K562 (cell line): Measurements from ENCODE around the gene TDRKH. TPM values are rescaled to one million over a fixed set of nuclear protein-coding genes. Genes with fewer than 3 reads are reported as not detected.
"Not testable (repeated sequence)": the region's sequence is repeated elsewhere in the genome, so short reads cannot be mapped to it uniquely, and the experiment has no call there.

Experiments
- ATAC-seq: fragments of 200-7000 bp; cut with Tn5 transposase; 3 replicates; pipeline ENCODE4 v1.9.1; 2020; ENCODE audit warnings: moderate library complexity
- BruUV-seq: library from RNA; stranded (reverse); fragments of 400-500 nt; replicated peaks from 2 replicates; lab custom pipeline; 2021; lab: Mats Ljungman, UMichigan
- CTCF ChIA-PET: fragments of 300-600 bp; formaldehyde crosslinking; extraction: SDS; loops from one replicate; lab custom pipeline; 2021; ENCODE audit warnings: low intra/inter-chr PET ratio; lab: Yijun Ruan, JAX
- POLR2A ChIA-PET: fragments of 300-600, 350-650 bp; sonication (Branson Sonifier 250); formaldehyde crosslinking; extraction: SDS; loops from one replicate; lab custom pipeline; 2021; ENCODE audit warnings: antibody characterized with exemption, inconsistent platforms; lab: Yijun Ruan, JAX
- DNase-seq, 4 experiments: peaks; one replicate each; pipeline versions ENCODE4 v3.0.0 to v3.0.0-alpha.2; 2011 to 2018; ENCODE audit warnings: low spot score in 3 of 4, mixed read lengths in 3 of 4; ENCODE audit errors: extremely low read depth in 1 of 4
- FAIRE-seq: peaks from 2 replicates; lab custom pipeline; 2011; peaks lifted over from hg19 to GRCh38; lab: Jason Lieb, UNC
- H2AFZ ChIP-seq: 2 replicates; pipeline ENCODE4 v1.6.0; 2011; ENCODE audit warnings: low read depth, low read length, control low read depth, inconsistent platforms
- H3K27ac ChIP-seq: fragments of 200-600 bp; 3 replicates; pipeline ENCODE4 v1.8.0; 2011; ENCODE audit warnings: low read depth, mild to moderate bottlenecking, control low read depth, inconsistent platforms, low read length, moderate library complexity, mixed read lengths; ENCODE audit errors: extremely low read depth
- H3K27me3 ChIP-seq, 2 experiments: fragments of 300-600 bp in 1 of 2; 2 replicates in 1 of 2; 3 replicates in 1 of 2; pipeline versions ENCODE4 v1.6.0 to v1.8.0; 2011; ENCODE audit warnings: inconsistent platforms in 2 of 2, low read length in 2 of 2, mild to moderate bottlenecking in 1 of 2, mixed read lengths in 1 of 2, moderate library complexity in 1 of 2; ENCODE audit not compliant: control insufficient read depth in 2 of 2, insufficient read depth in 2 of 2
- H3K36me3 ChIP-seq: fragments of 300-600 bp; 3 replicates; pipeline ENCODE4 v1.8.0; 2011; ENCODE audit warnings: mild to moderate bottlenecking, low read length, inconsistent platforms; ENCODE audit not compliant: control insufficient read depth, insufficient read depth
- H3K4me1 ChIP-seq, 2 experiments: fragments of 200-600 bp in 1 of 2; replicated peaks in 1 of 2; 2 replicates in 1 of 2; 3 replicates in 1 of 2; pipeline versions ENCODE4 v1.5.1 to v1.8.0; 2011; ENCODE audit warnings: inconsistent platforms in 2 of 2, low read length in 2 of 2, mild to moderate bottlenecking in 1 of 2, mixed read lengths in 1 of 2, moderate library complexity in 1 of 2; ENCODE audit not compliant: control insufficient read depth in 2 of 2, insufficient read depth in 2 of 2
- H3K4me2 ChIP-seq: 2 replicates; pipeline ENCODE4 v1.6.1; 2011; ENCODE audit warnings: low read length, control low read depth, inconsistent platforms, mixed read lengths; ENCODE audit not compliant: insufficient read depth
- H3K4me3 ChIP-seq: fragments of 200-600 bp; sonication (generic), shearing (Covaris generic); 2 replicates; pipeline ENCODE4 v1.5.1; 2016; ENCODE audit warnings: control low read depth, inconsistent platforms
- H3K79me2 ChIP-seq: fragments of 200-600 bp; 3 replicates; pipeline ENCODE4 v1.8.0; 2011; ENCODE audit warnings: low read length, inconsistent platforms; ENCODE audit not compliant: control insufficient read depth, insufficient read depth
- H3K9ac ChIP-seq, 2 experiments: 2 replicates each; pipeline versions ENCODE4 v1.6.0 to v1.6.1; 2011; ENCODE audit warnings: low read depth in 2 of 2, low read length in 2 of 2, control low read depth in 1 of 2, inconsistent platforms in 1 of 2, mild to moderate bottlenecking in 1 of 2, mixed read lengths in 1 of 2; ENCODE audit not compliant: insufficient read depth in 1 of 2
- H3K9me1 ChIP-seq: one replicate; pipeline ENCODE4 v1.6.0; 2011; ENCODE audit warnings: inconsistent platforms, mild to moderate bottlenecking, low read length, moderate library complexity; ENCODE audit not compliant: control insufficient read depth, insufficient read depth
- H3K9me3 ChIP-seq: replicated peaks from 2 replicates; pipeline ENCODE4 v1.5.1; 2011; ENCODE audit warnings: low read depth, low read length, inconsistent platforms; ENCODE audit not compliant: control insufficient read depth, insufficient read depth
- H4K20me1 ChIP-seq: replicated peaks from 2 replicates; pipeline ENCODE4 v1.6.1; 2011; ENCODE audit warnings: low read length, inconsistent platforms, mixed read lengths; ENCODE audit not compliant: control insufficient read depth, insufficient read depth
- GATA2 ChIP-seq: sonication (generic); formaldehyde crosslinking; IDR thresholded peaks from 2 replicates; pipeline ENCODE4 v1.4.0; 2020; ENCODE audit warnings: mild to moderate bottlenecking, missing genetic modification reagents
- HNRNPUL1 ChIP-seq: fragments of 200-400 bp; formaldehyde crosslinking; IDR thresholded peaks from 2 replicates; pipeline ENCODE4 v1.6.1; 2017; ENCODE audit warnings: low read length
- NR1H2 ChIP-seq: sonication (generic); formaldehyde crosslinking; IDR thresholded peaks from 2 replicates; pipeline ENCODE4 v1.4.0; 2020; ENCODE audit warnings: mild to moderate bottlenecking, missing genetic modification reagents
- TAL1 ChIP-seq: fragments of 450-650 bp; IDR thresholded peaks from 2 replicates; pipeline ENCODE4 v1.6.1; 2016; ENCODE audit warnings: mild to moderate bottlenecking
- WGBS: fragments of 100-300 bp; shearing (Covaris generic); methylation state at CpG from one replicate; pipeline ENCODE4 v1.1.6; 2016; ENCODE audit warnings: low coverage, mixed read lengths; ENCODE audit not compliant: insufficient coverage; ENCODE audit errors: missing lambda C conversion rate; 5-methylcytosine and 5-hydroxymethylcytosine counted together
- in situ Hi-C: fragments of 300-500 bp; cut with MboI; formaldehyde crosslinking; loops from 4 replicates; pipeline ENCODE4 v1.15.0; 2018; ENCODE audit warnings: inconsistent platforms, mixed read lengths
- intact Hi-C: fragments of 100-400 bp; cut with micrococcal nuclease; formaldehyde crosslinking; loops from 2 replicates; pipeline ENCODE4 v1.14.2; 2022
- polyA plus RNA-seq, 8 experiments: library from polyadenylated mRNA; depleted of rRNA in 4 of 8; stranded (reverse) in 5 of 8; unstranded in 3 of 8; fragments of >200 nt; fragmentation: Nextera tagmentation in 2 of 8; fragmentation: Illumina TruSeq in 1 of 8; extraction: Ambion mirVana in 2 of 8; extraction: Trizol in 1 of 8; gene quantifications; 2 replicates each; pipeline versions ENCODE4 v1.2.1 to v1.2.3, GENCODE V29; 2011 to 2014; ENCODE audit warnings: inconsistent platforms in 1 of 8, missing spikeins in 1 of 8
- total RNA-seq, 7 experiments: library from RNA; depleted of rRNA in 6 of 7; stranded (reverse); fragments of >200 nt in 6 of 7; fragmentation: Illumina TruSeq in 2 of 7; extraction: Trizol in 2 of 7; gene quantifications; 2 replicates each; pipeline versions ENCODE4 v1.2.1 to v1.2.3, GENCODE V29; 2011 to 2021; ENCODE audit warnings: low replicate concordance in 1 of 7
- TF ChIP-seq, protein P1 (sequence below), 3 experiments: IDR thresholded peaks in 2 of 3; conservative IDR thresholded peaks in 1 of 3; 2 replicates each; pipeline ENCODE4 v1.5.1; 2011 to 2012; ENCODE audit warnings: low read length in 3 of 3, mild to moderate bottlenecking in 3 of 3, control low read depth in 2 of 3, improper control_type of control experiment in 1 of 3, inconsistent platforms in 1 of 3, low read depth in 1 of 3, mixed read lengths in 1 of 3, moderate library complexity in 1 of 3; ENCODE audit not compliant: insufficient read depth in 2 of 3

Gene TDRKH
- total and polyA plus RNA-seq, 9 of the 15 experiments (the other 6 are each of a cell fraction or from before 2014, with no cell fraction given) = 4.3 to 21.3 (median 8.4) TPM

DNA sequence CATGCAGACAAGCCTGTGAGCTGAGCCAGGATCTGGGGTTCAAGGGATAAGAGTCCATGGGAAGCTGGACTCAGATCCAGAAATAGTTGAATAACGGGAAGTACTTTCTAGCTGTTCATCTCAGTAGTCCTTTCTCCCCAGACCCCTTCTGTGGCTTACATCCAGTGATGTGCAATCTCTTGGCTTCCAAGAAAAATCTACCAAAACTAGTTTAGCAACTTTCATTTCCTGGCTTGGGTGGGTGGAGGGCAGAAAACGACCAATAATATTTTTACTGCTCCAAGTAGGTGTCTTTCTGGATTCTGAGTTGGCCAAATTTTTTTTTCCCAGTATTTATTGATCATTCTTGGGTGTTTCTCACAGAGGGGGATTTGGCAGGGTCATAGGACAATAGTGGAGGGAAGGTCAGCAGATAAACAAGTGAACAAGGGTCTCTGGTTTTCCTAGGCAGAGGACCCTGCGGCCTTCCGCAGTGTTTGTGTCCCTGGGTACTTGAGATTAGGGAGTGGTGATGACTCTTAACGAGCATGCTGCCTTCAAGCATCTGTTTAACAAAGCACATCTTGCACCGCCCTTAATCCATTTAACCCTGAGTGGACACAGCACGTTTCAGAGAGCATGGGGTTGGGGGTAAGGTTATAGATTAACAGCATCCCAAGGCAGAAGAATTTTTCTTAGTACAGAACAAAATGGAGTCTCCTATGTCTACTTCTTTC lies 21.8 kb downstream of the TDRKH start:
- H3K27me3 ChIP-seq, H4K20me1 ChIP-seq, H3K27ac ChIP-seq, H3K4me2 ChIP-seq, H3K9me1 ChIP-seq, H3K79me2 ChIP-seq, H3K36me3 ChIP-seq, H3K4me3 ChIP-seq, intact Hi-C loops, in situ Hi-C loops, FAIRE-seq, ATAC-seq, H3K9ac ChIP-seq, POLR2A ChIA-PET, H3K9me3 ChIP-seq, BruUV-seq, DNase-seq, CTCF ChIA-PET: not testable (repeated sequence)
- Histone ChIP-seq H3K4me1 (peaks cover 0 to 15% of the 10 kb centered on the region in 2 experiments; a peak in 3 of 5 replicates), H2AFZ (peak overlapping the region; percentile 35; the same call in 1 of the 2 replicates)
- WGBS = 18% methylated on average over 2 of the region's 7 CpGs

DNA sequence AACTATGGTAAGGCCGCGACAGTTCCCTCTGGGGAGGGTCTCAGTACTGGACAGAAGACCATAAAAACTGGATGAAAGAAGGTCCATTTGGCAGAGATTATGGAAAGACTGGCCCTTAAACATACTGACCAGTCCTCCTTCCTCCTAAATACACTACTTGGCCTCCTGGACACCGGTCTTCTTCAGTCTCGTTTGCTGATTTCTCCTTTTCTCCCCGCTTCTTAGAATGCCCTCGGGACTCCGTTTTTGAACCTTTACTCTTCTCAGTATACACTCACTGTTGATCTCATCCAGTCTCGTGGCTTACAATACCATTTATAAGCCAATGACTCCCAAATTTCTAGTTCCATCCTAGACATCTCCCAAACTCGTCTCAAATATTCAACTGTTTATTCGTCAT lies 26.3 kb downstream of the TDRKH start:
- Histone ChIP-seq H3K4me1 (peaks cover 3 to 11% of the 10 kb centered on the region in 2 experiments; a peak in 2 of 5 replicates), H3K79me2 (peaks cover 23% of the 10 kb centered on the region; the same call in 2 of the 3 replicates), H3K9me3 (no peaks in the 10 kb centered on the region), H4K20me1 (no peaks in the 10 kb centered on the region), H2AFZ (peak overlapping the region; percentile 97), H3K36me3 (peaks cover 32% of the 10 kb centered on the region; the same call in 2 of the 3 replicates), H3K27me3 (no peaks in the 10 kb centered on the region), H3K4me3 (peak overlapping the region; percentile 95), H3K27ac (peak overlapping the region; percentile 88), H3K4me2 (peak overlapping the region; percentile 93), H3K9me1 (no peaks in the 10 kb centered on the region), H3K9ac (peak overlapping the region; percentile 94 to 96)
- ChIA-PET CTCF (no interaction called here), POLR2A (interaction anchor here (1.0 to 2.9 kb wide), 3 partner anchors 11 to 21 kb away, joined by 3 to 13 read pairs (median 3); no protein-coding TSS in a partner anchor)
- FAIRE-seq (peak; percentile 60), DNase-seq (peak in 2 of 4 experiments; percentile 23 to 28), ATAC-seq (peak; percentile 19)
- 11% methylated on average over 10 of the region's 10 CpGs for WGBS
- in situ Hi-C loops = no loop called here
- no TSS peak for BruUV-seq
- intact Hi-C loops = no loop called here
- TF ChIP-seq HNRNPUL1 (no peak), NR1H2 (CRISPR knock-in tag) (no peak), GATA2 (CRISPR knock-in tag) (no peak), TAL1 (no peak)
- TF ChIP-seq, protein P1, sequence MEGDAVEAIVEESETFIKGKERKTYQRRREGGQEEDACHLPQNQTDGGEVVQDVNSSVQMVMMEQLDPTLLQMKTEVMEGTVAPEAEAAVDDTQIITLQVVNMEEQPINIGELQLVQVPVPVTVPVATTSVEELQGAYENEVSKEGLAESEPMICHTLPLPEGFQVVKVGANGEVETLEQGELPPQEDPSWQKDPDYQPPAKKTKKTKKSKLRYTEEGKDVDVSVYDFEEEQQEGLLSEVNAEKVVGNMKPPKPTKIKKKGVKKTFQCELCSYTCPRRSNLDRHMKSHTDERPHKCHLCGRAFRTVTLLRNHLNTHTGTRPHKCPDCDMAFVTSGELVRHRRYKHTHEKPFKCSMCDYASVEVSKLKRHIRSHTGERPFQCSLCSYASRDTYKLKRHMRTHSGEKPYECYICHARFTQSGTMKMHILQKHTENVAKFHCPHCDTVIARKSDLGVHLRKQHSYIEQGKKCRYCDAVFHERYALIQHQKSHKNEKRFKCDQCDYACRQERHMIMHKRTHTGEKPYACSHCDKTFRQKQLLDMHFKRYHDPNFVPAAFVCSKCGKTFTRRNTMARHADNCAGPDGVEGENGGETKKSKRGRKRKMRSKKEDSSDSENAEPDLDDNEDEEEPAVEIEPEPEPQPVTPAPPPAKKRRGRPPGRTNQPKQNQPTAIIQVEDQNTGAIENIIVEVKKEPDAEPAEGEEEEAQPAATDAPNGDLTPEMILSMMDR (IDR thresholded peaks at IDR 0.05 in 2 of 3, conservative IDR thresholded peaks at IDR 0.05 in 1 of 3; ENCODE audit: insufficient read depth in 2 of 3, low read depth in 1 of 3, low read length in 3 of 3) = no peak
